HG02759 (cell line): ENCODE results near the gene EXOC6.
"Not testable (repeated sequence)": the region's sequence is repeated elsewhere in the genome, so short reads cannot be mapped to it uniquely, and the experiment has no call there.

Experiments
- ATAC-seq: cut with Tn5 transposase; IDR thresholded peaks from one replicate; pipeline ENCODE4 v1.9.1; 2021; ENCODE audit warnings: mild to moderate bottlenecking, moderate library complexity; ENCODE audit not compliant: unreplicated experiment

Gene EXOC6

GRCh38 chr10:92931597-92931996 is 83.3 kb downstream of the EXOC6 start:
- no peak for ATAC-seq

DNA sequence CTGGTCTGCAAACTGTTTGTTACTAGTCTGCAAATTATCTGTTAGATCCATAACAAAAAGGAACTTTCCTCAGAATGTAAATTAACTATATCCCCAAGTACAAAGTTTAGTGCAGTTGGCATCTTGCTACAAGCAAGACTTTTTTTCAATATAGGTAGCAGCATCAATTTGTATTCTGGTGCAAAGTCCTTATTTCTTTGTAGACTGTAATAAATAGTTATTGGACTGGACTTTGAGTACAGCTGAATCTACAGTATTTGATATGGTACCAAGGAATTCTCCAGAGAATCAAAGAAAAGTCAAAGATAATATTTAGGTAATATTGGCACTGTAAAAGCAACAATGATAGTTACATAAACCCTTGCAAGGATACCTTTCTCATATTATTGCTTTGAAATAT is 89.6 kb downstream of the EXOC6 start:
- ATAC-seq: no peak

GRCh38 chr10:92938841-92939240 is 90.5 kb downstream of the EXOC6 start:
- ATAC-seq: no peak

- ATAC-seq: no peak
Measured at GRCh38 chr10:92942226-92942625, 93.9 kb downstream of the EXOC6 start.

DNA sequence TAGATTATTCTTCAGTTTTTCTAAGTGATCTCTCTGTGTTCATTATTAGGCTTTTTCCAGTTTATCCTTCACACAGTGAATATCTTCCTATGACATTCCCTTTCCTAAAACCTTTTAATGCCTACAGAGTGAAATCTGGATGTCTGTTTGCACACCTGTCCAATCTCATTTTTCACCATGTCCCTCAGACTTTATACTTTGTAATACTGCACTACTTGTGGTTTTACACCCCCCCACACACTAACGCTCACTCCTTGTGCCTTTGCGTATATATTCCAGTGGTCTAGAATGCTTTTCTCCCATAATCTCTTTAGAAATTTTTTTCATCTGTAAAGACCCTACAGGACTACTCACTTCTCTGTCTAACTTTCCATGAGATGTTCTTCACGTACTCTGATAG is 98.2 kb downstream of the EXOC6 start:
- no peak for ATAC-seq

GRCh38 chr10:92952573-92952972 is 104.3 kb downstream of the EXOC6 start:
- not testable (repeated sequence) for ATAC-seq

DNA sequence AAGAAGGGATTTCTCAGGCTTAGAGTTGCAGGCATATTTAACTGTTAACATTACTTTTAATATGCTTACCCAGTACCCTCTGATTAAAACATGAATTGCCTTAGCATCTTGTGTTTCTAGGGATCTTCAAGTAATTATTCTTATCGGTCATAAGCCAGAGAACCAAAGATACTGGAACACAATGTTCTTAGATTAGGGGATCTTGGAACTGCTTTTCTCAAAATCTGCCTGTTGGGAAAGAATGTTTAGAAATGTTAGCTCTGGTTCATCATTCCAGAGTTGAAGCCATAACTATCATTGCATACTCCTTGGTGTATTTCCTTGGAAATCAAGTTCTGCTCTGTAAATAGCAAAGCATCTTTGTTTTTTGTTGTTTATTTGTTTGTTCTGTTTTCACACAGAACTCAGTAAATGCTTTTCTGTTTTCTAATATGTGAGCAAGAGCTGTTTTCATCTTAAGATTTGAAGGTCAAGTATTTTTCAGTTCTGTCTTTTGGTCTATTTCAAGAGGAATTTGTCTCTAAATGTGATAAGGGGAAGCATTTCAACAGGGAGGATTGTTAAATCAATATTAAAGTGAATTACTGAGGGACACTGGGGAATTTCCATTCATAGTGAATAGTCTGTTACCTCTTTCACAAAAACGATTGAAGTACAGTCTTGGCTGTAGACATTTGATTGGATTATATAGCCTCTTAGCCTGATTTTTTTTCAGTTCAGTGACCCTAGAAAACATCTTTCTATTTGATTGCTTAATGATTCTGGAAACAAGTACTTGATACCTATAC is 109.1 kb downstream of the EXOC6 start:
- no peak for ATAC-seq

GRCh38 chr10:92961638-92962037 is 113.3 kb downstream of the EXOC6 start:
- ATAC-seq: no peak

DNA sequence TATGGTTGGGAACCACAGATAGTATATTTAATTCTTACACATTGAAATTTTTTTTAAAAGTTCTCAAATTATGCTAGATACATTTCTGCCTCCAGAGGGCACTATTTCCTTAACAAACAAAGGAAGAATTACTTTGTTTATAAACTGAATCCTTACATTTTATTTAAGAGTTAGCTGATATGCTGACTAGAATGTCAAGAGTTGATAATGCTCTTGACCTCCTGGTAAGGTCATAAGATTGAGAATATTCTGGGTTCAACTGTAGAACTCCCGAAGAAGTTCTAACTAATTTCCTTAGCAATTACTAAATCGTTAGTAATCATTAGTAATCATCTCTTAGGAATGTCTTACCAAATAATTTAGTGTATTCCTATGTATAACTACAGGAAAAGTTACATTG is 117.0 kb downstream of the EXOC6 start:
- no peak for ATAC-seq

- no peak for ATAC-seq
Measured at GRCh38 chr10:92967641-92968040, 119.3 kb downstream of the EXOC6 start.

- no peak for ATAC-seq
Measured at GRCh38 chr10:92969151-92969550, 120.8 kb downstream of the EXOC6 start.

DNA sequence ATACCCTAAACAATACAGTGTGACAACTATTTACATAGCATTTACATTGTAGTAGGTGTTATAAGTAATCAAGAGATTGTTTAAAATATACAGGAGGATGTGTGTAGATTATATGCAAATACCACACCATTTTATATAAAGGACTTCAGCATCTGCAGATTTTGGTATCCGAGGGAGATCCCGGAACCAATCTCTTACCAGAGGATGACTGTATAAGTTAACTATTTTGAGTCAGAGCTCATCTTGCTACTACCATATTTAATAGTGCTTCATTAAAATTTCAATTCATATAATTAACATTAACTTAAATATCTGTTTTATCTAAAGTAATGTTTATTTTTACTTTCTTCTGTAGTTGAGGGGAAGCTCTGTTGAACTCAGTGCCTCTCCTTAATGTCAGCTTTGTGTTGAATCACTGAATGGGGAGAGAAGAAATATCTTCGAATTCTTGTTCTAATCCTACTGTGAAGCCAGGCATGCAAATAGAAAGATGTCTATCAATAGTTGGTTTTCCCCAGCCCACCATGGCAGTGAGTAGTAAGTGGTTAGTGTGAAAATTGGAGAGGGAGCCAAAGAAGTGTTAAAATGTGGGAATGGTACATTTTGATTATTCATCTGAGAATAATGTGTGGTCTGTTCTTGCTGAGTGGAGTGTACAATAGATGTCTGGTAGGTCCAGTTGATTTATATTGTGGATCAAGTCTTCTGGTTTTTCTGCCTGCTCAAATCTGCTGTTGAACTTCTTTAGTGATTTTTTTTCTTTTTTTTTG is 122.2 kb downstream of the EXOC6 start:
- no peak for ATAC-seq

DNA sequence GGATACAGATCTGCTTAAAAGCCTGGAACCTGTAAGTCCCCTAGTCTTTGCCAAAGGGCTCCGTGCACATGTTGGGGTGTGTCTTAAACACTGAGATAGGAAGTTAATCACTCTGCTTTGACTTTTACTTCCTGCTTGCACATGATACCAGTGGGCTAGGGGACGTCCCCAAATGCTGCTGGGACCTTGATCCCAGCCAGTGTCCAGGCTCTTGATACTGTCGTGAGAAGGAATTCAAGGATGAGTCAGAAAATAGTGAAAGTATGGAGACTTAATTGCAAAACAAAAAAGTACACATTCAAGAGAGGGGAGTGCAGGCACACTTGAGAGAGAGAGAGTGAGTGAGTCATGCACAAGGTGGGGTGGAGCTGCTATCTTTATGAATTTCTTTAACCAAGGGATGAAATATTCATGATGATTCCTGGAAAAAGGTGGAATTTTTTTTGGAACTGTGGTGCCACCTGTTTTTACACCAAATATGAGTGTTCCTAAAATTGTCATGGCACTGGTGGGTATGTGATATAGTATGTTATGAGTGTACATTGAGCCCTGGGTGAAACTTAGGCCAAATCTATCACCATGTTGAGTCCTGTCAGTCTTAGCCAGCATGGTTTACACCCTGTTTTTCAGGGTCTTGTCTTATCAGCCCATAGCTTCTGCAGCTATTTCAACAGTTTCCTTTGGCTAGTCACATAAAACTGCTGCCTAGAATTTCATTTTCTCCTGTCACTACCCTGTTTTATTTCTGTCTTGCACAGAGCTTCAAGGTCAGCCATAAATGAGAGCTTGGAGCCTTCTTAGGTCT is 123.9 kb downstream of the EXOC6 start:
- ATAC-seq: no peak

DNA sequence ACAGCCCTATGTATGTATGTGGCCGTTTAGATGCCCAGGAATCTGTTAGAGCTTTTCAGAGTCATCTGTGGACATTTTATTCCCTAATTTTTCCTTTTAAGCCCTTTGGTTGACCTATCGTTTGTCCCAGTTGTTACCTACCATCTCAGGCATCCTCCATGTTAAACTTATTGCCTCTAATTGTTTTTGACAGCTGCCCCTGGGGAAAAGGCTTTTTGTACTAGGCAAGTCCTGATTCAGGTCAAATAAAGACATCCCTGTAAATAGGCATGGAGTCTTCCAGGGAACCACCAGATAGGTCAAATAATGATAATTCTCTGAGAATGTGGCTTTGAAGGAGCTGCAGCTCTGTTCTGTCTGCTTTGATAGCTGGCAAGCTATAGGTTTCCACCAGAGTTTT is 124.6 kb downstream of the EXOC6 start:
- no peak for ATAC-seq

GRCh38 chr10:92976278-92976677 is 128.0 kb downstream of the EXOC6 start:
- not testable (repeated sequence) for ATAC-seq

GRCh38 chr10:92989250-92989649 is 140.9 kb downstream of the EXOC6 start:
- ATAC-seq: no peak

- ATAC-seq: no peak
Measured at GRCh38 chr10:92990615-92991014, 142.3 kb downstream of the EXOC6 start.

GRCh38 chr10:92991513-92991912 is 143.2 kb downstream of the EXOC6 start:
- no peak for ATAC-seq

DNA sequence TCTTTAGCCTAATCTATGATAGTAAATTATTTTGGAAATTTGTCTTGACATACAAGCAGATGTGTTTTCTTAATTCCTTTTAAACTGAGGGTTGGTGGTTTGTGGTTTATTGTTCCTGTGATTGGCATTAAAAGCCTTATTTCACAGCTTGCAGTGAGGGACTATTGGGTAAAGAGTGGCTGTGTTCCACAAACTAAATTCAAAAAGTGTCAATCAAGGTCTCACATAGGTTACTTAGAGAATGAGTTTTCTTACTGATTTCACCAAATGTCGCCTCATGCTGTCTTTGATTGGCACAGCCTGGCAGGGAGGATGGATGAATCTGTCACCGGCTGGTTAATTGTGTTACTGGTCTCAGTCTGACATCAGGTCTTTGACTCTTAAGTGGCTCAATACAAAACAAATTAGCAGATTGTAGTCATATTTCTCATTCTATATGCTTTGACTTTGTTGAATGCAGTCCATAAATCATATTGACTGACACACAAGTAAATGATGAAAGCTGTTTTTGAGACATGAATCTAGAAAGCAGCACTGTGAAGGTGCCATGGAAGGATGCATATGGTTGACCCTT is 145.5 kb downstream of the EXOC6 start:
- no peak for ATAC-seq

DNA sequence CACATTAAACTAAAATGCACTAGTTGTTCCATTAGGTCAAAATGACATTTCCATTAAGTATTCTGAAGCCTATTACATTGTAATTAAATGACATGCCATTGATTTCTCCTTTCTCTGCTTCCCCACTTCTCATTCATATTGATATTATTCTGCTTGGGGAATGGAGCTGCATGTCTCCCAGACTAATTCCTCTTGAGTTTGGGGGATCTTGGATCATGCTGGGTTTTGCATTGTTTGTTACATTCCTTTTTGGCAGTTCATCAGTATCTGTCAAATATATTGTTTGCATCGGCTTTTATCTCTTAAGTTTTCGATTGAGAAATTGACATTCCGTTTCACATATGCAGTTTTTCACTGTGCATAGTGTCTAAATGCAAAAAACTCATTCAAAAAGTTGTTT is 147.2 kb downstream of the EXOC6 start:
- ATAC-seq: no peak

GRCh38 chr10:92997620-92998019 is 149.3 kb downstream of the EXOC6 start:
- ATAC-seq: no peak
